Omental fat pad (tissue), 4 donors: ENCODE measurements around the gene TMOD2. TPM values are rescaled to one million over a fixed set of nuclear protein-coding genes. Genes with fewer than 3 reads are reported as not detected.

Experiments used
- ATAC-seq: fragments of 150-250 bp; one replicate; pipeline ENCODE4 v1.9.1; 2016; ENCODE audit warnings: mild to moderate bottlenecking, moderate library complexity; ENCODE audit not compliant: low FRiP score
- DNase-seq: peaks from one replicate; pipeline ENCODE4 v3.0.0-alpha.2; 2019; ENCODE audit warnings: low spot score
- CTCF ChIP-seq, 3 donors: fragments of 450-650 bp; IDR thresholded peaks; one replicate each; pipeline ENCODE4 v1.5.1; 2016 to 2017; ENCODE audit warnings: antibody characterized with exemption in 3 of 3, mild to moderate bottlenecking in 3 of 3, moderate library complexity in 2 of 3
- total RNA-seq, 4 donors: library from RNA; depleted of rRNA; stranded (reverse); fragments of >200 nt; gene quantifications; one replicate each; pipeline ENCODE4 v1.1.0, GENCODE V29; 2016

Gene TMOD2
- total RNA-seq, 4 donors from 2014 or later = 6.5 to 28.5 (median 12.4) TPM

GRCh38 chr15:51830276-51830806 is 78.9 kb downstream of the TMOD2 start:
- no peak for DNase-seq
- ATAC-seq = no peak
- no peak for TF ChIP-seq CTCF (IDR thresholded peaks at IDR 0.05)

DNA sequence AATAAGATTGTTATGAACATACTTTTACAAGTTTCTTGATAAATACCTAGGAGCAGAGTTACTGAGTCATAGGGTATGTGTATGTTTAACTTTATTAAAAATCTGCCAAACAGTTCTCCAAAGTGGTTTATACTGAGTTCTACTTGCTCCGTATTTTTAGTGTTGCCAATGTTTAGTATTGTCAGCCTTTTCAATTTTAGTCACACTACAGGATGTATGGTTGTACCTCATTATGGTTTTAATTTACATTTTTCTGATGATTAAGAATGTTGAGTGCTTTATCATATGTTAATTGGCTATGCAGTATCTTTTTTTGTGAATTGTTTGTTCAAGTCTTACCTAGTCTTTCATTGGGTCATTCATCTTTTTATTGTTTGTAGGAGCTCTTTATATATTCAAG is 82.4 kb downstream of the TMOD2 start:
- no peak for DNase-seq
- no peak for TF ChIP-seq CTCF (IDR thresholded peaks at IDR 0.05)
- ATAC-seq = no peak

DNA sequence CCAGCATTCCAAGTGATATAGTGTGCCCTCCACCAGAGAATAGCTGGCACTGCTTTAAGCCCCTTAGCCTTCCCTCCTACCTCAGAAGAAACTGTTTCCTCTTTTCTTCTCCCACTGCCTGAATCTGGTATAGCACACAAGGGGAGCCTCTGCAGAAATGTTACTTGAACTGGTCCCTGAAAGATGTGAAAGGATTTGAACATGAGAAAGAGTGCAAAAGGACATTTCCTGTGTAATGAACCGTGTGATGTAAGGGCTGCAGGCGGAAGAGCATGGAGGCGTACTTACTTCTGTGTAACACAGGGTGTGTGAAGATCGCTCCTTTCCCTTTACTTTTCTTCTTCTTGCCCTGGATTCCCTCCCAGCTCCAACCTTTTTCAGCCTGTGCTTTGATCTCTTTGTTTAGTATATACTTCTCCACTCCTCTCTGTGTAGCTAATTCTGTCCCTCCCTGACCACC is 86.4 kb downstream of the TMOD2 start:
- no peak for TF ChIP-seq CTCF (IDR thresholded peaks at IDR 0.05)
- DNase-seq (no peak), ATAC-seq (no peak)

- TF ChIP-seq CTCF (IDR thresholded peaks at IDR 0.05) = no peak
- no peak for DNase-seq
- no peak for ATAC-seq
These were observed 86.9 kb downstream of the TMOD2 start for GRCh38 chr15:51838270-51838669.

DNA sequence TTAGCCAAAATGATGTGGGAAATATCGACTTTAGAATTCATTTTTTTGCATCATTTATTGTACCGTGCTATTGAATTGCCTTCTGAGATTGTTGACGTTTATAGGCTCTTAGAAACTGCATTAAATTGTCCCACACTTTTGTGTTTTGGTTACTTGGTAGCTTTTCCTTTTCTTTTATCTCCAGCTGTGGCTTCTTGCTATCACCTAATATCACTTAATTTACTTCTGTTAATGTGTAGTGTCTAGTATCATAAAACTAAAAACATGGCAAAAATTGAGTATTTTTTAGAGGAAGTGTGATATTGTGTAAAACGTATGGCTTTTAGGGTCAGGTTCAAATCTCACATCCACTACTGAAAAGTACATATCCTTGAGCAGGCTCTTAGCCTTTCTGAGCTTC is 89.3 kb downstream of the TMOD2 start:
- no peak for ATAC-seq

DNA sequence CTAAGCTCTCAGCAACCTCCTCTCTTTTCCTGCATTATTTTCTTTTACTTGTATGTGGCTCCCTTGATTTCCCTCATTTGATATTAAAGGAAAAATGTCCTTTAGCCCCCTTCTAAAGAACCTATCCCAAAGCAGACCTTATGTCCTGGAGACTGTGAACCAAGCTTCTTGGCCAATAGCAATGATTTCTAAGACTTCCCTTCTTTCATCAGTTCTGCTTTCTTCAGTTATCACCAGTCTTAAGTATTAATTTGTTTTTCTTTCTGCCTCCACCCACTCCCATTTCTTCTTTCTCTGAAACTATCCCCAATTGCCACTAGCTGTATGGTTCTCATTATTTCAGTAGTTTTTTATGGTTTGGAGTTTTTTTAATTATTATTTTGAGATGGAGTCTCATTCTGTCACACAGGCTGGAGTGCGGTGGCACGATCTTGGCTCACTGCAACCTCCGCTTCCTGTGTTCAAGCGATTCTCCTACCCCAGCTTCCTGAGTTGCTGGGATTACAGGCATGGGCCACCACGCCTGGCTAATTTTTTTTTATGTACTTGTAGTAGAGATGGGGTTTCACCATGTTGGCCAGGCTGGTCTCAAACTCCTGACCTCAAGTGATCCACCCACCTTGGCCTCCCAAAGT is 90.1 kb downstream of the TMOD2 start:
- DNase-seq (no peak), ATAC-seq (no peak)
- TF ChIP-seq CTCF (IDR thresholded peaks at IDR 0.05) = no peak

More for the DNA sequence above, 89.3 kb downstream of the TMOD2 start:
- DNase-seq = no peak
- no peak for TF ChIP-seq CTCF (IDR thresholded peaks at IDR 0.05)

GRCh38 chr15:51842265-51842664 is 90.9 kb downstream of the TMOD2 start:
- no peak for TF ChIP-seq CTCF (IDR thresholded peaks at IDR 0.05)
- DNase-seq = no peak
- ATAC-seq = no peak
